ENCODE measurements around the gene METTL9.
"Not testable (repeated sequence)": the region's sequence is repeated elsewhere in the genome, so short reads cannot be mapped to it uniquely, and the experiment has no call there.

METTL9 gene

DNA sequence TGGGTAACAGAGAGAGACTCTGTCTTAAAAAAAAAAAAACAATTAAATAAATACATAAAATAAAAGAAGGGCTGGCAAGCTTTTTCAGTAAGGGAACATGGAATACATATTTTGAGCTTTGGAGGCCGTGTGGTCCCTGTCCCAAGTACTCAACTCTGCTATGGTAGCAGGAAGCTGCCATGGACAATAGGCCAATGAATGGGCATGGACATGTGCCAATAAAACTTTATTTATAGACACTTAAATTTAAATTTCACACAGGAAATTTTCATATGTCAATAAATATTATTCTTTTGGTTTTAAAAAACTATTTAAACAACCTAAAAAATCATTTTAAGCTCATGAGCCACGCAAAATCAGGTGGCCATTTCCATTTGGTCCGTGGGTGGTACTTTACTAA is 68.2 kb downstream of the METTL9 start:
- no peak for DNase-seq

DNA sequence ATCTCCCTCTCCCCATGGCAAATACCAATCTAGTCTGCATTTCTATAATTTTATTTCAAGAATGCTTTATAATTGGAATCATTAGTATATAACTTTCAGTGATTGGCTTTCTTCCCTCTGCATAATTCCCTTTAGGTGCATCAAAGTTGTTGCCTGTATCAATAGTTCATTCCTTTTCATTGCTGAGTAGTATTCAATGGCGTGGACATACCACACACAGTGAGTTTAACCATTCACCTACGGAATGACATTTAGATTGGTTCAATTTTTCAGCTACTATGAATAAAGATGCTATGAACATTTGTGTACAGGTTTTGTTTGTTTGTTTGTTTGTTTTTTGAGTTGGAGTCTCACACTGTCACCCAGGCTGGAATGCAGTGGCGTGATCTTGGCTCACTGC is 74.1 kb downstream of the METTL9 start:
- no peak for DNase-seq

GRCh38 chr16:21674456-21674855 is 75.1 kb downstream of the METTL9 start:
- not testable (repeated sequence) for DNase-seq

GRCh38 chr16:21680714-21681113 is 81.3 kb downstream of the METTL9 start:
- DNase-seq: not testable (repeated sequence)

DNA sequence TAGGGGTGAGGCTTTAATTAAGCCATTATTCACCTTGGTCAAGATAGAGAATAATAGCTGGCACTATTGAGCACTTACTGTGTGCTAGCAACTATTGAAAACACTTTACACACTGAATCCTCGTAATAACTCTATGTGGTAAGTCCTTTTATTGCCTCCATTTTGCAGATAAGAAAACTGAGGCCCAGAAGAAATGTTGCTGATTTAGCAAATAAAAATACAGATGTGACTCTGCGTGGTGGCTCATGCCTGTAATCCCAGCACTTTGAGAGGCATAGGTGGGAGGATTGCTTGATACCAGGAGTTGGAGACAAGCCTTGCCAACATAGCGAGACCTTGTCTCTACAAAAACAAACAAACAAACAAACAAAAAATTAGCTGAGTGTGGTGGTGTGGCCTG is 83.8 kb downstream of the METTL9 start:
- DNase-seq: no peak

DNA sequence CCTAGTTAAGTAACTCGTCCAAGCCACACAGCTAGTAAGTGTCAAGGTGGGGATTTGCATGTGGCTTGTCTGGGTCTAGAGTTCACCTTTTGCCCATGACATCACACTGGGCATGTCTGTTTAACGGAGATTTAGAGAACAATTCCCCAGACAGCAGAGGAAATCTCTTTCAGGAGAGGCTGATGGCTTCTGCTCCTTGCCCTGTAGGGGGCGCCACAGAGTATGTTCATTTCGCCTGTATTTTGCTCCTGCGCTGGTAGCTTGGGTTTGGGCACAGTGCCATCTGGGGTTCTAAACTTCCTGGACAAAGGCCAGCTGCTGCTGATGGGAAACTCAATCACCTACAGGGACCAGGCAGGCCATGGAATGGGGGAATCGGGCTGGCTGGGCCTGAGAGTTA is 84.8 kb downstream of the METTL9 start:
- DNase-seq: peak; percentile 77

DNA sequence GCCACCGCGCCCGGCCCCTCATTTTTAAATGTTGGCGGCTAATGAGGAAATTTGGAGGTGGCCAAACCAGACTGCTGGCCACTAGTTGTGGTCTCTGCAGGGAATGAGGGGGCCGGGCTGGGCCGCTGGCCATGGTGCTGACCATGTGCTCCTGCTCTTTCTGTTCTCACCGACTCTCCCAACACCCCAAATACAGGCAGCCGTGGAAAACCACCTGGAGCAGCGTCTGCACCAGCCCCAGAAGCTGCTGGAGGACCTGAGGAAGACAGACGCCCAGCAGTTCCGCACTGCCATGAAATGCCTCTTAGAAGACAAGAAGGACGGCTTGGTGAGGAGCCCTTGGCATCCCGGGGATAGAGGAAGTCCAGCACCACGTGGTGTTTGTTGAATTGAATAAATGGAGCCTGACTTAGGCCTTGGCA is 85.7 kb downstream of the METTL9 start:
- no peak for DNase-seq

DNA sequence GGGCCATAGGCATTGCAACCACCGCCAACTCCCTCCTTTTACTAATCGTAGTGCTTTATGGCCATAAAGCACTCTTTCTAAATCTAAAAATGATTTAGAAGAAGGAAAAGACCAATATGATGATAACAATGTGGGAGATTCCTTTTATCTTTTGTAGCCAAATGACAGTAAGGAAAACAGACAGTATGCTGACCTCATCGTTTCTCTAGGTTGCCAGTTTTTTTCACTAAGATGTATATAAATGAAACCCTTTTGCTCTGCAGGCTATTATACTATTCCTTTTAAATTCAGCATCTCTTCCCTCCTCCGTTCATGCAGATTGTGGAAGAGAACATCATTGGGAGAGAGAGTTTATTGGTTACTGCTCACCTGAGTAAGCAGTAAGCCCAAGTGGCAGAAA is 89.7 kb downstream of the METTL9 start:
- DNase-seq: no peak

DNA sequence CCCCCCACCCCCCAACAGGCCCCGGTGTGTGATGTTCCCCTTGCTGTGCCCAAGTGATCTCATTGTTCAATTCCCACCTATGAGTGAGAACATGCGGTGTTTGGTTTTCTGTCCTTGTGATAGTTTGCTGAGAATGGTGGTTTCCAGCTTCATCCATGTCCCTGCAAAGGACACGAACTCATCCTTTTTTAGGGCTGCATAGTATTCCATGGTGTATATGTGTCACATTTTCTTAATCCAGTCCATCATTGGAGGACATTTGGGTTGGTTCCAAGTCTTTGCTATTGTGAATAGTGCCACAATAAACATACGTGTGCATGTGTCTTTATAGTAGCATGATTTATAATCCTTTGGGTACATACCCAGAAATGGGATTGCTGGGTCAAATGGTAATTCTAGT is 91.6 kb downstream of the METTL9 start:
- not testable (repeated sequence) for DNase-seq

GRCh38 chr16:21694609-21695008 is 95.2 kb downstream of the METTL9 start:
- DNase-seq: no peak

DNA sequence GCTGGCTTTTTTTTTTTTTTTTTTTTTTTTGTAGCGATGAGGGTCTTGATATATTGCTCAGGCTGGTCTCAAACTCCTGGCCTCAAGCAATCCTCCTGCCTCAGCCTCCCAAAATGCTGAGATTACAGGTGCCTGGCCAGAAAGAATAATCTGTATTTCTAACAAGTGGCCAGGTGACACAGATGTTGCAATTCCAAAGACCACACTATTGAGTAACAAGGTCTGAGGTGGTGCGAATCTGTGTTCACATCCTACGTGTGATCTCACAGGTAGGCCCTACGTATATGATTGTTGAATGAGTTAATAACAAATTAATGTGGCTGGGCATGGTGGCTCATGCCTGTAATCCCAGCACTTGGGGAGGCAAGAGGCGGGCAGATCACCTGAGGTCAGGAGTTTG is 97.7 kb downstream of the METTL9 start:
- DNase-seq: no peak

DNA sequence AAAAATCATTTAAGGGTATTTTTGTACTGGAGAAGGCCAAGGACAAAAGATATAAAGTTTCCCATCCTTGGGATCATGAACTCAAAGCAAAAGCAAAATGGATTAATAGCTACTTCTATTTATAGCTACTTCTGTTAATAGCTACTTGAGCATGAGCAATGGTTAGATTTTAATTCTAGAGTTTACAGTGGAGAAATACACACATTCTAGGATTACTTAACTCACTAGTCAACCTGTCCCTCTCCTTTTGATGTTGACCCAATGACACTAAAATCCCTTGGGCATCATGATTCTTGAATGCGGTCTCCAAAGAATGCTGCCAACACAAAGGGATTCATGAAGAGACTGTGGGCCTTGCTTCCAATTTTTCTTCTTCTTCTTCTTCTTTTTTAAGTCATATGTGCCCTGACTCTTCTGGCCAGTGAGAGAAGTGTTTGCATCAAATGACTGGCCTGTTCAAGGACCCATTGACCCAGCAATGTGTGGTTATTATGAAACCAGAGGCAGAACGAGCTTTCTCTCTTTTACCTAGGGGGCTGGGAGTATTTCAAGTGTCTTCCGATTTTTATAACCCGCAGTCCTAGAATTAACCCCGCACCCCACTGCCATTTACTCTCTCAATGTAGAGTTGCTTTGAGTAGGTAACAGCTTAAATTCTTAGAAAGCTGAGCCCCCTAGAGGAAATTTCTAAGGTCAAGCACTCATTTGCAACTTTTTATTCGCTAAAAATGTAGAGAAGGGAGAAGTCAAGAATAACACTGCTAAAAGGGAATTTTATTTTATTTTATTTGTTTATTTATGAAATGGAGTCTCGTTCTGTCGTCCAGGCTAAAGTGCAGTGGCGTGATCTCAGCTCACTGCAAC is 99.0 kb downstream of the METTL9 start:
- no peak for DNase-seq

DNA sequence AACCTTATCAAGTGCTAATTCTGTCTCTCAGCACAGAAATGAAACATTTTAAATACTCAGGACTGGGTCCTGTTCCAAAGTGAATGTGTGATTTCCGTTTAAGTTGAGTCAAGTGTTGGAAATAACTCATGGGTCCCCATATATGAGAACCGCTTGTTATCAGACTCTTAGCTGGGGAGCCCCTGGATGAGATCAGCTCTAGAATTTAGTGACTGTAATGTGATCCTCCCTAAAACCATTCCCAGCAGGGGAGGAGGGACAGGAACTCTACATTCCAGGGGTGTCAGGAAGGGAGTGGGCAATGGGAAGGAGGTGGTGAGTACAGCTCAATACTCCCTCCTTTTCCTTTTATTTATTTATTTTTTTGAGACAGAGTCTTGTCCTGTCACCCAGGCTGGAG is 101.9 kb downstream of the METTL9 start:
- DNase-seq: no peak

DNA sequence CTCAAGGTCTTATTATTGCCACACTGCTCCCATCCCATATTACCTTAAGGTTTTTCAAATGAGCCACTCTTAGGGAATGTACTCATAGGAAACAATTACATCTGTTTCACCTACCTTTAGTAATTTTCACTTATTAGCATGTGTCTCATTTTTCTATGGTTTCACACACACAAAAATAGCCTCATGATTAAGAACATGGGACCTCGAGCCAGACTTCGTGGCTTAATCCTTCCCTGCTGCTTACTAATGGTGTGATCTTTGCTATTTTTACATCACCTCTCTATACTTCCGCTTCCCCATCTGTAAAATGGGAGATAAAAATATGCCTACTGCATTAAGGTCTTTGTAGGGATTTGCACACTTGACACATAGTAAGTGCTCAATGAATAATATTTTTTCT is 102.9 kb downstream of the METTL9 start:
- no peak for DNase-seq

DNA sequence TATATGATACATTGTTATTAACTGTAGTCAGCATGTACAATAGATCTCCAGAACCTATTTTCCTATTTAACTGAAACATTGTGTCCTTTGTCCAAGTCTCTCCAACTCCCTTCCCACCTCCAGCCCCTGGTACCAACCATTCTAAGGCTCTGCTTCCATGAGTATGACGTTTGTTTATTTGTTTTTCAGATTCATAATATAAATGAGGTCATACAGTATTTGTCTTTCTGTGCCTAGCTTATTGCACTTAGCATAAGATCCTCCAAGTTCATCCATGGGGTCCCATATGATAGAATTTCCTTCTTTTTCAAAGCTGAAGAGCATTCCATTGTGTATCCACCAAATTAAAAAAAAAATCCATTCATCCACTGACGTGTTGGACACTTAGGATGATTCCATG is 103.8 kb downstream of the METTL9 start:
- no peak for DNase-seq

DNA sequence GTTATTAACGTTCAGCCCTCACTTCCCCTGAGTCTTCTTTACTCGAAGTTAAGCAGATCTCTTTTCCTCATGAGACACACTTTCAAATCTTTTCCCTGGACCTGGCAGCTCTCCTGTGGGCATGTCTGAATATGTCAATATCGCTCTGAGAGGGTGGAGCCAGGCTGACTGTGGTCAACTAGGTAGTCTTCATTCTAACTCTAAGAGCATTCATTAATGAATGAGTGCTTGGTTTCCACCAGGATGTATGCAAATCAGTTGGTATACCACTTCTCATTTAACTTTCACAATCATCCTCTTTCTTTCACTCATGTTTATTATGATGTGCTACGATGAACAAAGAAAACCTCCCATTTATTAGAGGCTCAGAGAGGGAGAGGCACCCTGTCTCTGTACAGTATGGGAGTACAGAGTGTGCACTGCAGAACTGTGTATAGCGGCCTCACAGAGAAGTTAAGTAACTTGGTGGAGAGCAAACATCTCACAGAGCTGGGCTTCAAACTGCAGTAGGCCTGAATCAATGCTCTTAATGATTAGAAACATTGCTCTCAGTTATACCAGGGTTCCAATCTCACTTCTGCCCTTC is 104.3 kb downstream of the METTL9 start:
- no peak for DNase-seq

- DNase-seq: no peak
Observed at GRCh38 chr16:21704266-21704665, 104.9 kb downstream of the METTL9 start.

- no peak for DNase-seq
Observed at GRCh38 chr16:21704733-21705132, 105.4 kb downstream of the METTL9 start.

Data from NCI-H69 (cell line).